Neural crest cell (in vitro differentiated cells): Measurements from ENCODE around the gene HIGD2B. TPM values are rescaled to one million over a fixed set of nuclear protein-coding genes. Genes with fewer than 3 reads are reported as not detected.
"Not testable (repeated sequence)": the region's sequence is repeated elsewhere in the genome, so short reads cannot be mapped to it uniquely, and the experiment has no call there.

Experiments
- DNase-seq: peaks from one replicate; pipeline ENCODE4 v3.0.0; 2021; ENCODE audit warnings: low read depth, mixed read lengths, low spot score
- H3K27ac Mint-ChIP-seq: one replicate; pipeline ENCODE4 v1.8.0; 2021; ENCODE audit warnings: mild to moderate bottlenecking, mixed read lengths; ENCODE audit not compliant: unreplicated experiment
- H3K27me3 Mint-ChIP-seq: 2 replicates; pipeline ENCODE4 v1.8.0; 2021; ENCODE audit warnings: low read depth, mild to moderate bottlenecking, mixed read lengths
- H3K36me3 Mint-ChIP-seq: 2 replicates; pipeline ENCODE4 v1.8.0; 2021; ENCODE audit warnings: low read depth, mild to moderate bottlenecking, mixed read lengths
- H3K4me1 Mint-ChIP-seq: 2 replicates; pipeline ENCODE4 v1.8.0; 2021; ENCODE audit warnings: mixed read lengths
- H3K4me3 Mint-ChIP-seq: one replicate; pipeline ENCODE4 v1.8.0; 2021; ENCODE audit warnings: mild to moderate bottlenecking, mixed read lengths
- H3K9me3 Mint-ChIP-seq: 2 replicates; pipeline ENCODE4 v1.8.0; 2021; ENCODE audit warnings: mixed read lengths
- total RNA-seq: library from RNA; stranded (reverse); gene quantifications from 2 replicates; pipeline ENCODE4 v1.2.1, GENCODE V29; 2021
- TF ChIP-seq, protein P1 (sequence below): fragments of 200-600 bp; sonication (generic); conservative IDR thresholded peaks from 2 replicates; pipeline ENCODE4 v1.5.0; 2021; ENCODE audit warnings: antibody characterized with exemption, mild to moderate bottlenecking

Gene HIGD2B
- total RNA-seq, 1 donor from 2014 or later, result not detected

DNA sequence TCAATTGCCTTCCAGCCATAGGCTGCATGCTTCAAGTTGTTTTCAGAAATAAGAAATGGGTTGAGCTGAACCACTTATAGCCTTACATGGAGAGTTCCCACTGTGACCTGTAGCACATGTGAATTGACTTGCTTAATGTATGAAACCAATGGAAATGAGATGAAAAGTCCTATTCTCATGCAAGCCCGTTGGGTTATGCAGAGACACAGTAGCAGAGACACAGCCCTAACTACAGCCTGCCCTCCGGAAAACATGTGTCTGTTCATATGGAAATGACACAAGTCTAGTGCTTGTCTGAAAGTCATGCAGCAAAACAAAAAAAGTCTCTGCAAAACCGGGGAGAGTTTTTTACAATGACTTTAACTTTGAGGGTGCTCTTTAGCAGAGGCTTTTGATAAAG is 14.5 kb downstream of the HIGD2B start:
- no peaks in the 10 kb centered on the region for H3K9me3 Mint-ChIP-seq
- DNase-seq, result no peak
- TF ChIP-seq, protein P1, sequence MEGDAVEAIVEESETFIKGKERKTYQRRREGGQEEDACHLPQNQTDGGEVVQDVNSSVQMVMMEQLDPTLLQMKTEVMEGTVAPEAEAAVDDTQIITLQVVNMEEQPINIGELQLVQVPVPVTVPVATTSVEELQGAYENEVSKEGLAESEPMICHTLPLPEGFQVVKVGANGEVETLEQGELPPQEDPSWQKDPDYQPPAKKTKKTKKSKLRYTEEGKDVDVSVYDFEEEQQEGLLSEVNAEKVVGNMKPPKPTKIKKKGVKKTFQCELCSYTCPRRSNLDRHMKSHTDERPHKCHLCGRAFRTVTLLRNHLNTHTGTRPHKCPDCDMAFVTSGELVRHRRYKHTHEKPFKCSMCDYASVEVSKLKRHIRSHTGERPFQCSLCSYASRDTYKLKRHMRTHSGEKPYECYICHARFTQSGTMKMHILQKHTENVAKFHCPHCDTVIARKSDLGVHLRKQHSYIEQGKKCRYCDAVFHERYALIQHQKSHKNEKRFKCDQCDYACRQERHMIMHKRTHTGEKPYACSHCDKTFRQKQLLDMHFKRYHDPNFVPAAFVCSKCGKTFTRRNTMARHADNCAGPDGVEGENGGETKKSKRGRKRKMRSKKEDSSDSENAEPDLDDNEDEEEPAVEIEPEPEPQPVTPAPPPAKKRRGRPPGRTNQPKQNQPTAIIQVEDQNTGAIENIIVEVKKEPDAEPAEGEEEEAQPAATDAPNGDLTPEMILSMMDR, result no peak
- H3K27me3 Mint-ChIP-seq, result peaks cover 31% of the 10 kb centered on the region
- H3K27ac Mint-ChIP-seq, result no peak overlapping the region
- no peaks in the 10 kb centered on the region for H3K36me3 Mint-ChIP-seq
- H3K4me1 Mint-ChIP-seq, result peaks cover 13% of the 10 kb centered on the region
- H3K4me3 Mint-ChIP-seq, result peak overlapping the region; percentile 50

DNA sequence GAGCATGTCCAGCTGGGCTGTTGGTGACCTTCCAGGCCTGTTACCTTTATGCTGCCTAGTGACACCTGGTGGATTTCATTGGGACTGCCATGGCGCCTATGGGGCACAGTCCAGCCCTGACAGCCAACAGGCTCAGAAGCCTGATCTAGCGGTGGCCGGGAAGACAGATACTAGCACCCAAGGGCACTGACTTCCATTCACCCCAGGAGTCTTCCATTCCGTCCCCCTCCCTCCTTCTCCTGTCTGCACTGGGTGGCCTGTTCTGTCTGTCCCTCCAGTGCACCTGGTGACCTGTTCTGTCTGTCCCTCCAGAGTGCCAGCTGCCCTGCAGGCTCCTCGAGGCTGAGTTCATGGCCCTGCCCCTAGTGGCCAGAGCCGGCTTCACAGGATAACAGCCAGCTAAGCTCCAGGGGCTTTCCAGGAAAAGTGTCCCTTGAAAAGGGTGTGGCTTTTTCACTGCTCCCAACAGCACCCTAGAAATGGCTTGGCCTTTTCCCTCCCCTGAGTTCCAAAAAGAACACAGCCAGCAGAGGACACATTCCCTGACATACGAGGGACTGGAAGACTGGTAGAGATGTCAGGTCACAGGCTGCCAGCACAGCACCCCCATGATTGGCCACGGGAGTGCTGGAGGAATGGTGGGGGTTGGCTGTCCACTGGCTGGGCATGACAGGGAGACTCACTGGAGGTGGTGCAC is 15.2 kb downstream of the HIGD2B start:
- TF ChIP-seq, protein P1, result peak; percentile 70
- H3K36me3 Mint-ChIP-seq, H3K27ac Mint-ChIP-seq, H3K9me3 Mint-ChIP-seq: not testable (repeated sequence)
- peak overlapping the region; percentile 50 for H3K4me3 Mint-ChIP-seq
- H3K4me1 Mint-ChIP-seq, result peaks cover 13% of the 10 kb centered on the region
- DNase-seq, result peak; percentile 79
- H3K27me3 Mint-ChIP-seq, result peaks cover 26% of the 10 kb centered on the region

DNA sequence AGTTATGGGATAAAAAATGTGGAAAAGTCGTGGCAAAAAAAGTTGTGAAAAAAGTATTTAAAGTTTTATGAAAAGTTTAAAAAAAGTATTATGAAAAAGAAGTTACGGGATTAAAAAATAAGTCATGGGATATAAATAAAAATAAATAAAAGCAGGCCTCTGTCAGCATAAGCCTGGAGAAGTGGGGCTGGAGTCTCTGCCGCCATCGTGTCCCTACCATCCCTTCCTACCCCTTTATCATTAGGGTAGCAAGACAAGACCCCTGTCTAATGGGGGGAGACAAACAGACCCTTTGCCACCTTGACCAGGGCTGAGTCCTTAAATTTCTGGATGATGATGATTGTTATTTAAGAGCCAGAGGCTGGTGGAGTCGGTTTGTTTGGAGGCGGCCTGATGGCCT is 16.2 kb downstream of the HIGD2B start:
- Mint-ChIP-seq H3K27me3 (peaks cover 24% of the 10 kb centered on the region), H3K4me1 (peaks cover 13% of the 10 kb centered on the region)
- not testable (repeated sequence) for H3K36me3 Mint-ChIP-seq, H3K27ac Mint-ChIP-seq, H3K9me3 Mint-ChIP-seq, DNase-seq, H3K4me3 Mint-ChIP-seq

DNA sequence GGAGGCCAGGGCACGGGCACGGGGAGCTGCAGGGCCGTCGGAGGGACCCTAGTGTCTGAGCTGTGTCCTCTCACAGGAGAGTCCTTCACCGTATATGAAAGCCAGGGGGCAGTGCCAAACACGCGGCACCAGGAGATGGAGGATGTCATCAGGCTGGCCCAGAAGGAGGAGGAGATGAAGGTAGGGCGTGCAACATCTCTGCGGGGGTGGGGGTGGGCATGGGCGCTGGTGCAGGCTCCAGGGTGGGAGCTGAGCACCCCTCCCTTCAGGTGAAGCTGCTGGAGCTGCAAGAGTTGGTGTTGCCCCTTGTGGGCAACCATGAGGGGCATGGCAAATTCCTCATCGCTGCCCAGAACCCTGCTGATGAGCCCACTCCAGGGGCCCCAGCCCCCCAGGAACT is 20.3 kb downstream of the HIGD2B start:
- DNase-seq, H3K27me3 Mint-ChIP-seq, H3K4me1 Mint-ChIP-seq, H3K9me3 Mint-ChIP-seq, H3K4me3 Mint-ChIP-seq, H3K27ac Mint-ChIP-seq, H3K36me3 Mint-ChIP-seq: not testable (repeated sequence)

DNA sequence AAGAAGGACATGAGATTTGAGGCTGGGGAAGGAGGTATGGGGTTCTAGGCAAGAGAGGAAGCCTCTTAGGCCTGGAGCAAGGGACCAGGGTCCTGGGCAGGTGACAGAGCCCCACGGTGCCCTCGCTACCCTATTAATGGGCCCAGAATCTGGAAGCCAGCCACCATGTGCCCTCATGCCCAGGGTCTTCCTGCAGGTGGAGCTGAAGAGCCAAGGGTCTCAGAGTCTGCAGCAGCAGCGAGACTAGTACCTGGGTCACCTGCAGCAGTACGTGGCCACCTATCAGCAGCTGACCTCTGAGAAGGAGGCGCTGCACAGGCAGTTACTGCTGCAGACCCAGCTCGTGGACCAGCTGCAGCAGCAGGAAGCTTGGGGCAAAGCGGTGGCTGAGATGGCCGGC is 22.1 kb downstream of the HIGD2B start:
- not testable (repeated sequence) for H3K9me3 Mint-ChIP-seq, H3K27me3 Mint-ChIP-seq, DNase-seq, H3K36me3 Mint-ChIP-seq, H3K27ac Mint-ChIP-seq, H3K4me3 Mint-ChIP-seq, H3K4me1 Mint-ChIP-seq

DNA sequence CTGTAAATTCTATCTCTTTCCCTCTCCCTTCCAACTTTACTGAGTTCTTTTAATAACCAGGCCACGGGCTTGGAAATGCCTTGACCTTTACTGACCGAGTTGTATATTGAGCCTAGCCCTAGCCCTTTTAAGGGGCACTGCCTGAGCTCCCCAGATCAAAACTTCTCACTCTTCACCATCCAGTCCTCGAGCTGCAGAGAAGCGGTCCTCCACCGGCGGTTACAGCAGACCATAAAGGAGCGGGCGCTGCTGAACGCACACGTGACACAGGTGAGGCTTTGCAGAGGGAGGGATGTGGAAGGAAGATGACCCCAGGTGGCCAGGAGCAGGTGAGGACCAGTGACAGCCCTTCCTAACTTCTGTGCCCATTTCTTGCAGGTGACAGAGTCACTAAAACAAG is 24.9 kb downstream of the HIGD2B start:
- H3K27me3 Mint-ChIP-seq, H3K4me3 Mint-ChIP-seq, H3K4me1 Mint-ChIP-seq, DNase-seq, H3K27ac Mint-ChIP-seq, H3K9me3 Mint-ChIP-seq, H3K36me3 Mint-ChIP-seq: not testable (repeated sequence)

DNA sequence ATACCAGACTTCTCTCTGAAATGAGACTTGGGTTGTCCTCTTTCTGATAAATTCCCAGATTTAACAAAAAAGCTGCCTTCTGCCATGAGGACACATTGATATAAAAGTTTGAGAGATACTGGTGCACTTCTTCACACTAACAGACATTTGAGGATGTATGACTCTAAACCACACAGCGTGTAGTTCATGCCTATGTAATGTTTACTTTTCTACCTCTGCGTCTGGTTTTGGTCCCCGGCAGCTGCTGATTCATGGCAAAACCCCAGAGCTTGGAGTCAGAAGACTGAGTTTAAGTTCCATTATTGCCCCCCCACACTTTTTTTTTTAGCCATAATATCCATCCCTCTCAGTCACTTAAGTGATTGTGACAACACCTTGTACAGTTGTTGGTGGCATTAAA is 30.0 kb downstream of the HIGD2B start:
- not testable (repeated sequence) for H3K27ac Mint-ChIP-seq, DNase-seq, H3K9me3 Mint-ChIP-seq, H3K4me3 Mint-ChIP-seq, H3K36me3 Mint-ChIP-seq, H3K27me3 Mint-ChIP-seq, H3K4me1 Mint-ChIP-seq

DNA sequence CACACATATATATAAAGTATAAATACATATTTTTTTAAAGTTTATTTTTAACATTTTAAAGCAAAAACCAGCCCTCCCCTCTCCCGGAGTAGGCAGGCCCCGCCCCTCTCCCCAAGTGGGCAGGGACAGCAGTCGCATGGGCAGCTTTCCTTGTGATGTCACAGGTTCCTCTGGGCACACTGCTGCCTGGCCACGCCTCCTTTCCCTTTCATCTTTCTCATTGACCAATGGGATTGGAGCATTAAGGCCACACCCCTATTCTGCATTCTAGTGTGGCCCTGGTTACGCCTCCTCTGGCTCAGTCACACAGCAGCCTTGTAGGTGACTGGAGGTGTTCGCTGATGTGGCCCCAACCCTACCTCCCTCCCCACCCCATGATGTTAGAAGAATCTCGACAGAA is 31.6 kb downstream of the HIGD2B start, which contains the start of gene GOLGA6B:
Gene GOLGA6B (plus strand): TSS at position 301 of the 400 bp plus-strand sequence. CDS start 41 bp downstream, at position 342.
- not testable (repeated sequence) for H3K27ac Mint-ChIP-seq, H3K4me1 Mint-ChIP-seq, DNase-seq, H3K27me3 Mint-ChIP-seq, H3K36me3 Mint-ChIP-seq, H3K9me3 Mint-ChIP-seq, H3K4me3 Mint-ChIP-seq

DNA sequence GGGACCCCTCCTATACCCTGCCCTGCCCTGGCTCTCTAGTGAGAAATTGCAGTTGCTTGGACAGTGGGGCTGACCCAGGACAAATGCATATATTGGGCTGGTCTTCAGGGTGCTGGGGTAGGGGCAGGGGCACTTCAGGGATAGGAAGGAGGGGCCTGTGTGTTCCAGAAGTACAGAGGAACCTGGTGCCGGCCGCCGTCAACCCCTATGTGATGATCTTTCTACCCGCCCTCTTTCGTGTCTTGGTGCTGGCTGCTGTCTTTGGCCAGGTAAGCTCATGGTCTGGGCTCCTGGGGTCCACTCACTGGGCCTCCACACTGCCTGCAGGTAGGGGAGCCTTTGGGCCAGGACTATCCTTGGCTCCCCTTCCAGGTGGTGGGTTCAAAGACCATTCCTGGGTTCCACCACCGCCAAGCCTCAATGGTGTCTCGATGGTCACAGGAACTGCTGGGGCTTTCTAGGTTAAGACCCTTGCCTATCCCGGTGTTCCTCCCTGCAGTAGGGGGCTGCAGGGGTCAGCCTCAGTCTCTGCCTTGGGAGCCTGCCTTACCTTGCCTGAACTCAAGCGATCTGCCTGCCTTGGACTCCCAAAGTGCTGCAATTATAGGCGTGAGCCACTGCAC is 37.2 kb downstream of the HIGD2B start:
- H3K4me1 Mint-ChIP-seq, H3K27ac Mint-ChIP-seq, H3K36me3 Mint-ChIP-seq, H3K27me3 Mint-ChIP-seq, H3K4me3 Mint-ChIP-seq, DNase-seq, H3K9me3 Mint-ChIP-seq: not testable (repeated sequence)

DNA sequence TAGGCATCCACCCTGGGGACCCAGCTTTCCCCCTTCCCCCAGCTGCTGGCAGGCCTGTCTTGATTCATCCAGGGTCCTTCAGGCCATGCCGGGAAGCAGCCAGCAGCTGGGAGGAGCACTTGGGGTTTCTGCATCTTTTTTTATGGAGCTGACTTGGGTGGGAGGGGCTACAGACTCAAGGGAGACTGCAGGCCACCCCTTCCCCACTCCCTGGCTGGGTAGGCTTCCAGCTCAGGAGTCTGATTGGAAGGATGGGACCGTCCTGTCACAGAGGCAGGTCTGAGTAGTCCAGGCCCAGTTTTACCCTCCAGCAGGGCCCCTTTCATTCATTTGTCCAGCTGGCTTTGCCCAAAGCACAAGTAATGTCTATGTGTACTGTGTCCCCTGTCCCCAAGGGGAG is 43.7 kb downstream of the HIGD2B start:
- H3K36me3 Mint-ChIP-seq, H3K27me3 Mint-ChIP-seq, H3K27ac Mint-ChIP-seq, H3K4me1 Mint-ChIP-seq, DNase-seq, H3K4me3 Mint-ChIP-seq, H3K9me3 Mint-ChIP-seq: not testable (repeated sequence)

DNA sequence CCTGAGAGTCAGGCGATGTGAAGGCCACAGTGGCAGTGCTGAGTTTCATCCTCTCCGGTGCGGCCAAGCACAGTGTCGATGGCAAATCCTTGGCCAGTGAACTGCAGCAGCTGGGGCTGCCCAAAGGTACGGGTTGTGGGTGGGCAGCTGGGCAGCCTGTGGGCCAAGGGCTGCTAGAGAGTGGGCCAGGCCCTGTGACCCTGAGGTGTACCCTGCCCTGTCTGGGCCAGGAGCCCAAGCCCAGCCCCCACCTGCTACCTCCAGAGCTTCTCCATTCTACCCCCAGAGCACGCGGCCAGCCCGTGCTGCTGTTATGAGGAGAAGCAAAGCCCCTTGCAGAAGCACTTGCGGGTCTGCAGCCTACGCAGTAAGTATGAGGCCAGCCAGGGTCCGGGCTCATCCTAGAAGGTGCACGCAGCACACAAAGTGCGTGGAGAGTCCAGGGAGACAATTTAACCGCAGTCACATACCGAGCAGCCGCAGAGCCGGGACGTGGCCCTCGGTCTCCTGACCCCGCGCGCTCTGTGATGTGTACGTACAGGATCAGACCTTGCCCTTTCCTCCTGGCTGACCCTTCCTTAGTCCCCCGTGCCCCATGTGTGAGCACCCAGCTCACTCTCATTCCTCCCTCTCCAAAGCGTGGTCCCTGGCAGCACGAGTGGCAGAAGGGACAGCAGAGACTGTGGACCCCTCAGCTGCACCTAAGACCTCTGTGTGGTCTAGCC is 46.1 kb downstream of the HIGD2B start:
- not testable (repeated sequence) for H3K9me3 Mint-ChIP-seq, H3K4me3 Mint-ChIP-seq, DNase-seq, H3K4me1 Mint-ChIP-seq, H3K27me3 Mint-ChIP-seq, H3K36me3 Mint-ChIP-seq, H3K27ac Mint-ChIP-seq
